MCF 10A (cell line): ENCODE data around the gene OXLD1. TPM values are rescaled to one million over a fixed set of nuclear protein-coding genes. Genes with fewer than 3 reads are reported as not detected.

Experiments
- BruUV-seq: library from RNA; stranded (reverse); fragments of 400-500 nt; replicated peaks from 2 replicates; lab custom pipeline; 2021; lab: Mats Ljungman, UMichigan
- CTCF ChIA-PET: fragments of 300-600 bp; sonication (Branson Sonifier 250); formaldehyde crosslinking; extraction: SDS; loops from one replicate; lab custom pipeline; 2021; ENCODE audit warnings: antibody characterized with exemption, inconsistent platforms; lab: Yijun Ruan, JAX
- POLR2A ChIA-PET: fragments of 300-600, 350-650 bp; sonication (Branson Sonifier 250); formaldehyde crosslinking; extraction: SDS; loops from one replicate; lab custom pipeline; 2020; ENCODE audit warnings: antibody characterized with exemption, inconsistent platforms; lab: Yijun Ruan, JAX
- DNase-seq: peaks from one replicate; pipeline ENCODE4 v3.0.0-alpha.2; 2018; ENCODE audit not compliant: unreplicated experiment
- H3K27ac Mint-ChIP-seq: one replicate; pipeline ENCODE4 v1.8.0; 2022; ENCODE audit warnings: mild to moderate bottlenecking, low read depth, mixed read lengths; ENCODE audit not compliant: unreplicated experiment
- H3K27me3 Mint-ChIP-seq: one replicate; pipeline ENCODE4 v1.8.0; 2022; ENCODE audit warnings: mixed read lengths; ENCODE audit not compliant: insufficient read depth, unreplicated experiment
- H3K36me3 Mint-ChIP-seq: one replicate; pipeline ENCODE4 v1.8.0; 2022; ENCODE audit warnings: mild to moderate bottlenecking, moderate library complexity, mixed read lengths; ENCODE audit not compliant: insufficient read depth, unreplicated experiment
- H3K4me1 Mint-ChIP-seq: one replicate; pipeline ENCODE4 v1.8.0; 2022; ENCODE audit warnings: mixed read lengths; ENCODE audit not compliant: insufficient read depth, unreplicated experiment
- H3K4me3 Mint-ChIP-seq: one replicate; pipeline ENCODE4 v1.8.0; 2022; ENCODE audit warnings: mild to moderate bottlenecking, moderate library complexity, mixed read lengths; ENCODE audit not compliant: unreplicated experiment
- H3K9me3 Mint-ChIP-seq: one replicate; pipeline ENCODE4 v1.8.0; 2022; ENCODE audit warnings: mixed read lengths; ENCODE audit not compliant: unreplicated experiment
- CTCF ChIP-seq: fragments of 200-600 bp; IDR thresholded peaks from one replicate; pipeline ENCODE4 v1.8.0; 2022; ENCODE audit warnings: antibody characterized with exemption, mild to moderate bottlenecking; ENCODE audit not compliant: unreplicated experiment
- intact Hi-C: fragments of 100-400 bp; cut with micrococcal nuclease; formaldehyde crosslinking; loops from 2 replicates; pipeline ENCODE4 v1.14.1; 2022
- total RNA-seq: library from RNA; stranded (reverse); gene quantifications from 2 replicates; pipeline ENCODE4 v1.2.3, GENCODE V29; 2022

Gene OXLD1
- total RNA-seq, 1 experiment from 2014 or later: 54.8 TPM

DNA sequence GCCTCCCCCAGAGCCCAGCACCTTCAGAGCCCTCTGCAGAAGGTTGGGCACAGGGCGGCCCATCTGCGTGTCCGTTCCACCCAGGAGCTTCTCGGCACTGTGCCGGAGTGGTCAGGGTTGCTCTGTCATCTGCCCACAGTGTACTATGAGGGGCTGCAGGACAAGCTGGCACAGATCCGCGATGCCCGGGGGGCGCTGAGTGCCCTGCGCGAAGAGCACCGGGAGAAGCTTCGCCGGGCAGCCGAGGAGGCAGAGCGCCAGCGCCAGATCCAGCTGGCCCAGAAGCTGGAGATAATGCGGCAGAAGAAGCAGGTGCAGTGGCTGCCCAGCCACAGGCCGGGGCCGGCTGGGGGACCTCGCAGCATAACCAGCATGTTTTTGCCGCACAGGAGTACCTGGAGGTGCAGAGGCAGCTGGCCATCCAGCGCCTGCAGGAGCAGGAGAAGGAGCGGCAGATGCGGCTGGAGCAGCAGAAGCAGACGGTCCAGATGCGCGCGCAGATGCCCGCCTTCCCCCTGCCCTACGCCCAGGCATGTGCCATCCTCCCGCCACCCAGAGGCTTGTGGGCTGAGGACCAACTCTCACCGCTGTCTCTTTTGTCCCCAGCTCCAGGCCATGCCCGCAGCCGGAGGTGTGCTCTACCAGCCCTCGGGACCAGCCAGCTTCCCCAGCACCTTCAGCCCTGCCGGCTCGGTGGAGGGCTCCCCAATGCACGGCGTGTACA, 30.0 kb upstream of the OXLD1 start:
- TF ChIP-seq CTCF: no peak
- intact Hi-C loops: no loop called here
- CTCF ChIA-PET: no interaction called here
- BruUV-seq: TSS peak; percentile 29
- Mint-ChIP-seq H3K36me3 (peaks cover 58% of the 10 kb centered on the region), H3K4me3 (no peak overlapping the region), H3K27me3 (no peaks in the 10 kb centered on the region), H3K4me1 (peaks cover 6% of the 10 kb centered on the region), H3K27ac (no peak overlapping the region), H3K9me3 (no peaks in the 10 kb centered on the region)
- POLR2A ChIA-PET: interaction anchor here (0.6 to 3.3 kb wide), 3 partner anchors 12 to 85 kb away, joined by 3 to 19 read pairs (median 5); partner anchors contain the start of genes ARL16, CCDC137, HGS and OXLD1
- DNase-seq: no peak

- Mint-ChIP-seq H3K4me3 (no peak overlapping the region), H3K4me1 (peaks cover 3% of the 10 kb centered on the region), H3K27me3 (no peaks in the 10 kb centered on the region), H3K27ac (no peak overlapping the region), H3K9me3 (no peaks in the 10 kb centered on the region), H3K36me3 (peaks cover 58% of the 10 kb centered on the region)
- POLR2A ChIA-PET: interaction anchor here (0.6 to 3.3 kb wide), 3 partner anchors 11 to 85 kb away, joined by 3 to 19 read pairs (median 5); partner anchors contain the start of genes ARL16, CCDC137, HGS and OXLD1
- intact Hi-C loops: no loop called here
- BruUV-seq: no TSS peak
- no peak for TF ChIP-seq CTCF
- CTCF ChIA-PET: no interaction called here
- no peak for DNase-seq
Observed at GRCh38 chr17:81695801-81696200, 29.4 kb upstream of the OXLD1 start.

DNA sequence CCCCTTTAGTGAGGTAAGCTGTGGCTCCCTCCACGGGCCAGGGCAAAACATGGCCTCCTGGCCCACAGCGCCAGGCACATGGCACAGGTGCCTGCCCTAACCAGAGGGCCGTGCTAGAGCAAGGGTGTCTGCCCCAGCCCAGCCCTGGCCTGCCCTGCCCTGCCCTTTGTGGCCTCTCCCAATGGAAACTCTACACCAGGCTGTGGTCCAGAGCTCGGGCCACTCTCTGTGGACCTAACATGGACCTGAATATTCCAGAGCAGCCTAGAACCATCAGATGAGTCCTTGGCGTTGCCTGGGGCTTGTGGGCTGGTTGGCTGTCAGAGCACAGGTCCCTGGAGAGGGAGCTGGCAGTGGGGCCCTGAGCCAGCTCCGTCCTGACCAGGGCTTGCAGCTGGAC, 28.8 kb upstream of the OXLD1 start:
- Mint-ChIP-seq H3K36me3 (peaks cover 52% of the 10 kb centered on the region), H3K27me3 (no peaks in the 10 kb centered on the region), H3K4me3 (no peak overlapping the region), H3K4me1 (no peaks in the 10 kb centered on the region), H3K27ac (no peak overlapping the region), H3K9me3 (no peaks in the 10 kb centered on the region)
- ChIA-PET POLR2A (interaction anchor here (0.6 to 3.3 kb wide), 3 partner anchors 11 to 29 kb away, joined by 3 to 19 read pairs (median 5); partner anchors contain the start of genes ARL16, CCDC137, HGS and OXLD1), CTCF (interaction anchor here (0.5 to 0.6 kb wide), 2 partner anchors 7 to 98 kb away, joined by 3 read pairs; no protein-coding TSS in a partner anchor)
- BruUV-seq: no TSS peak
- TF ChIP-seq CTCF: no peak
- DNase-seq: no peak
- intact Hi-C loops: no loop called here

DNA sequence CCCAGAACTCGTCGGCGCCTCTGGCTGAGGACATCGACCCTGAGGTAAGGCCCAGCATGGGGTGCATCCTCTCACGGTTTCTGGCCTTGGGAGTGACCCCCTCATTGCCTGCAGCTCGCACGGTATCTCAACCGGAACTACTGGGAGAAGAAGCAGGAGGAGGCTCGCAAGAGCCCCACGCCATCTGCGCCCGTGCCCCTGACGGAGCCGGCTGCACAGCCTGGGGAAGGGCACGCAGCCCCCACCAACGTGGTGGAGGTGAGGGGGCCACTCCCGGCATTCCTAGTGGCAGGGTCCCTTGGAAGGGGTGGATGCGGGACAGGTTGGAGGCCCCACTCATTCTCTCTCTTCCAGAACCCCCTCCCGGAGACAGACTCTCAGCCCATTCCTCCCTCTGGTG, 28.4 kb upstream of the OXLD1 start:
- intact Hi-C loops: no loop called here
- Mint-ChIP-seq H3K27ac (no peak overlapping the region), H3K36me3 (peaks cover 48% of the 10 kb centered on the region), H3K4me1 (no peaks in the 10 kb centered on the region), H3K9me3 (no peaks in the 10 kb centered on the region), H3K27me3 (no peaks in the 10 kb centered on the region), H3K4me3 (no peak overlapping the region)
- no peak for TF ChIP-seq CTCF
- no TSS peak for BruUV-seq
- POLR2A ChIA-PET: interaction anchor here (0.6 to 3.3 kb wide), 2 partner anchors 10 to 30 kb away, joined by 3 to 19 read pairs; partner anchors contain the start of genes ARL16 and HGS
- DNase-seq: no peak
- CTCF ChIA-PET: interaction anchor here (0.5 to 0.6 kb wide), 2 partner anchors 8 to 97 kb away, joined by 3 read pairs; no protein-coding TSS in a partner anchor
